SJSA1 (cell line): ENCODE data around the gene MUC13. TPM values are rescaled to one million over a fixed set of nuclear protein-coding genes. Genes with fewer than 3 reads are reported as not detected.

ENCODE experiments used
- DNase-seq, 2 experiments: peaks; one replicate each; pipeline ENCODE4 v3.0.0-alpha.2; 2015 to 2020; ENCODE audit warnings: low spot score in 2 of 2, low read depth in 1 of 2
- H3K27ac ChIP-seq: fragments of 250-450 bp; sonication (Bioruptor Pico); 2 replicates; pipeline ENCODE4 v1.5.1; 2020; ENCODE audit warnings: mild to moderate bottlenecking, moderate library complexity
- H3K27me3 ChIP-seq: fragments of 250-450 bp; sonication (Bioruptor Pico); replicated peaks from 2 replicates; pipeline ENCODE4 v1.5.1; 2020; ENCODE audit warnings: mild to moderate bottlenecking, moderate library complexity
- H3K36me3 ChIP-seq: fragments of 250-450 bp; sonication (Bioruptor Pico); 2 replicates; pipeline ENCODE4 v1.5.1; 2020; ENCODE audit warnings: mild to moderate bottlenecking
- H3K4me1 ChIP-seq: fragments of 250-450 bp; sonication (Bioruptor Pico); replicated peaks from 2 replicates; pipeline ENCODE4 v1.6.1; 2021; ENCODE audit warnings: mild to moderate bottlenecking
- H3K4me3 ChIP-seq: fragments of 250-450 bp; sonication (Bioruptor Pico); 2 replicates; pipeline ENCODE4 v1.5.1; 2020; ENCODE audit warnings: mild to moderate bottlenecking
- H3K9me3 ChIP-seq: fragments of 250-450 bp; sonication (Bioruptor Pico); replicated peaks from 2 replicates; pipeline ENCODE4 v1.5.1; 2020; ENCODE audit warnings: mild to moderate bottlenecking
- total RNA-seq: library from RNA; depleted of rRNA; stranded (reverse); fragments of >200 nt; shearing (Covaris generic); gene quantifications from 2 replicates; pipeline ENCODE4 v1.2.3, GENCODE V29; 2014; rRNA removed

Gene MUC13
- total RNA-seq, 1 experiment from 2014 or later: not detected

- peak; percentile 84 to 88 for DNase-seq
- H3K4me3 ChIP-seq: no peak overlapping the region
- peaks cover 39% of the 10 kb centered on the region for H3K4me1 ChIP-seq
Measured at GRCh38 chr3:124860599-124860998, 74.0 kb downstream of the MUC13 start.

DNA sequence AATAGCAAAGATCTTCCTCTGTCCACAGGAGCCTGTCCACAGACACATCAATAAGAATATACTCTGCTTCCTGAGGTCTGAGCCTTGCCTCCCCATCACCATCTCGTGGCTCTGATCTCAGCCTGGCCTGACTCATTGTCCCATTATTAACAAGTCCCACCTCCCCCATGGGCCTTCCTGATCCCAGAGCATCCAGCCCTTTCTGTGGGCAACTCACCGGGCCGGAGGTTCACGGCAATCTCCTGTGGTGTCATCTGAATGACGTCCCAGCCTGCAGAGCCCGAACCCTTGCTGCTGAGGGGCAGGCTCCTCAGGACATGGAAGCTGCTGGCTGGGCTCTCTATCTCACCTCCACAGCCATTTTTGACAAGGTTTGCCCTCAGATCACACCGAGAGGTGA lies 75.5 kb downstream of the MUC13 start:
- no peaks in the 10 kb centered on the region for H3K27me3 ChIP-seq
- peaks cover 41% of the 10 kb centered on the region for H3K4me1 ChIP-seq

More at GRCh38 chr3:124860599-124860998, 74.0 kb downstream of the MUC13 start:
- Histone ChIP-seq H3K36me3 (no peaks in the 10 kb centered on the region; the same call in 1 of the 2 replicates), H3K9me3 (no peaks in the 10 kb centered on the region), H3K27ac (0 out of 2 replicates have a peak overlapping the region, but pooled peaks have one; percentile 2), H3K27me3 (no peaks in the 10 kb centered on the region)

GRCh38 chr3:124858275-124858674 lies 76.3 kb downstream of the MUC13 start:
- peak in 1 of 2 experiments; percentile 58 for DNase-seq
- H3K4me1 ChIP-seq: peaks cover 42% of the 10 kb centered on the region
- H3K27me3 ChIP-seq: no peaks in the 10 kb centered on the region
- H3K27ac ChIP-seq: peak overlapping the region; percentile 38
- no peaks in the 10 kb centered on the region for H3K9me3 ChIP-seq
- H3K4me3 ChIP-seq: no peak overlapping the region
- peaks cover 2% of the 10 kb centered on the region; the same call in 1 of the 2 replicates for H3K36me3 ChIP-seq

More for the DNA sequence above, 75.5 kb downstream of the MUC13 start:
- peak; percentile 51 to 73 for DNase-seq
- Histone ChIP-seq H3K27ac (peak overlapping the region; percentile 38; the same call in 1 of the 2 replicates), H3K36me3 (peaks cover 2% of the 10 kb centered on the region; the same call in 1 of the 2 replicates), H3K4me3 (no peak overlapping the region), H3K9me3 (no peaks in the 10 kb centered on the region)

GRCh38 chr3:124856677-124857076 lies 77.9 kb downstream of the MUC13 start:
- no peaks in the 10 kb centered on the region for H3K9me3 ChIP-seq
- no peak overlapping the region for H3K27ac ChIP-seq
- no peaks in the 10 kb centered on the region for H3K27me3 ChIP-seq
- peaks cover 2% of the 10 kb centered on the region; the same call in 1 of the 2 replicates for H3K36me3 ChIP-seq
- DNase-seq: no peak
- H3K4me3 ChIP-seq: no peak overlapping the region
- H3K4me1 ChIP-seq: peaks cover 42% of the 10 kb centered on the region

Other genes with a start within 250 kb of the MUC13 start
- 31.8 and 42.2 TPM in 2 replicates for gene UMPS, start 204.3 kb downstream of the MUC13 start, total RNA-seq
- gene ITGB5, start 47.4 kb downstream of the MUC13 start, total RNA-seq: 84.6 and 140 TPM in 2 replicates
- gene HEG1, start 121.2 kb upstream of the MUC13 start, total RNA-seq: 21.6 and 24.0 TPM in 2 replicates